HEK293 (cell line): ENCODE results near the gene ERBB4.
A peak's percentile ranks its signal among the peaks of the same experiment; 100 is the strongest.

ENCODE experiments used
- CTCF ChIA-PET: fragments of 350-600 bp; formaldehyde crosslinking; extraction: SDS; loops from one replicate; lab custom pipeline; 2021; ENCODE audit warnings: antibody characterized with exemption; lab: Yijun Ruan, JAX
- POLR2A ChIA-PET: fragments of 300-600 bp; formaldehyde crosslinking; extraction: SDS; loops from one replicate; lab custom pipeline; 2020; ENCODE audit warnings: antibody characterized with exemption, inconsistent platforms; lab: Yijun Ruan, JAX
- H3K27ac ChIP-seq: fragments of 200-500 bp; sonication (Bioruptor generic); 2 replicates; pipeline ENCODE4 v1.5.1; 2014; ENCODE audit warnings: low read depth, low read length, control low read depth, inconsistent platforms; ENCODE audit errors: extremely low read depth
- H3K36me3 ChIP-seq, 2 experiments: fragments of 200-500 bp in 1 of 2; sonication (Bioruptor generic) in 1 of 2; 1 replicate in 1 of 2; 2 replicates in 1 of 2; pipeline ENCODE4 v1.5.1; 2014 to 2017; ENCODE audit warnings: inconsistent platforms in 2 of 2, low read length in 2 of 2; ENCODE audit not compliant: control insufficient read depth in 2 of 2, insufficient read depth in 1 of 2
- H3K4me1 ChIP-seq: fragments of 200-500 bp; sonication (Bioruptor generic); 2 replicates; pipeline ENCODE4 v1.5.1; 2014; ENCODE audit warnings: mild to moderate bottlenecking, low read length, inconsistent platforms; ENCODE audit not compliant: control insufficient read depth, insufficient read depth
- H3K4me3 ChIP-seq: 2 replicates; pipeline ENCODE4 v1.5.1; 2011; ENCODE audit warnings: low read depth, mild to moderate bottlenecking, control low read depth, low read length, moderate library complexity
- H3K9me3 ChIP-seq: fragments of 200-500 bp; sonication (Bioruptor generic); 2 replicates; pipeline ENCODE4 v1.5.1; 2014; ENCODE audit warnings: low read depth, low read length, inconsistent platforms; ENCODE audit not compliant: control insufficient read depth, insufficient read depth
- BCL11B ChIP-seq: fragments of 450-650 bp; formaldehyde crosslinking; IDR thresholded peaks from 2 replicates; pipeline ENCODE4 v1.5.1; 2016; ENCODE audit warnings: low read depth, missing biosample characterization, missing genetic modification characterization
- BCL6B ChIP-seq: fragments of 450-650 bp; formaldehyde crosslinking; IDR thresholded peaks from 2 replicates; pipeline ENCODE4 v1.5.1; 2017; ENCODE audit warnings: missing biosample characterization, missing genetic modification characterization
- FEZF1 ChIP-seq: fragments of 450-650 bp; formaldehyde crosslinking; IDR thresholded peaks from 2 replicates; pipeline ENCODE4 v1.5.1; 2016; ENCODE audit warnings: missing biosample characterization, missing genetic modification characterization
- GFI1B ChIP-seq: fragments of 450-650 bp; formaldehyde crosslinking; IDR thresholded peaks from 2 replicates; pipeline ENCODE4 v1.5.1; 2016; ENCODE audit warnings: missing biosample characterization, missing genetic modification characterization
- PRDM6 ChIP-seq: fragments of 450-650 bp; formaldehyde crosslinking; IDR thresholded peaks from 2 replicates; pipeline ENCODE4 v1.5.1; 2017; ENCODE audit warnings: missing biosample characterization, missing genetic modification characterization
- SCRT2 ChIP-seq: fragments of 450-650 bp; formaldehyde crosslinking; IDR thresholded peaks from 2 replicates; pipeline ENCODE4 v1.5.1; 2016; ENCODE audit warnings: missing biosample characterization, missing genetic modification characterization
- TSHZ1 ChIP-seq: fragments of 450-650 bp; formaldehyde crosslinking; IDR thresholded peaks from 2 replicates; pipeline ENCODE4 v1.5.1; 2016; ENCODE audit warnings: missing biosample characterization, missing genetic modification characterization, borderline replicate concordance
- ZBTB44 ChIP-seq: fragments of 450-650 bp; IDR thresholded peaks from 2 replicates; pipeline ENCODE4 v1.5.1; 2018; ENCODE audit warnings: missing biosample characterization, mild to moderate bottlenecking, missing genetic modification characterization
- ZEB2 ChIP-seq: fragments of 450-650 bp; formaldehyde crosslinking; IDR thresholded peaks from 2 replicates; pipeline ENCODE4 v1.5.1; 2016; ENCODE audit warnings: missing biosample characterization, missing genetic modification characterization
- ZFP3 ChIP-seq: fragments of 450-650 bp; formaldehyde crosslinking; IDR thresholded peaks from 2 replicates; pipeline ENCODE4 v1.5.1; 2016; ENCODE audit warnings: low read depth, missing biosample characterization, missing genetic modification characterization
- ZFP37 ChIP-seq: fragments of 450-650 bp; formaldehyde crosslinking; IDR thresholded peaks from 2 replicates; pipeline ENCODE4 v1.5.1; 2016; ENCODE audit warnings: missing biosample characterization, missing genetic modification characterization
- ZNF175 ChIP-seq: fragments of 450-650 bp; formaldehyde crosslinking; IDR thresholded peaks from 2 replicates; pipeline ENCODE4 v1.5.1; 2016; ENCODE audit warnings: missing biosample characterization, missing genetic modification characterization
- ZNF211 ChIP-seq: fragments of 450-650 bp; formaldehyde crosslinking; IDR thresholded peaks from 2 replicates; pipeline ENCODE4 v1.5.1; 2016; ENCODE audit warnings: low read depth, missing biosample characterization, missing genetic modification characterization
- ZNF24 ChIP-seq: fragments of 450-650 bp; formaldehyde crosslinking; IDR thresholded peaks from 2 replicates; pipeline ENCODE4 v1.5.1; 2016; ENCODE audit warnings: missing biosample characterization, missing genetic modification characterization
- ZNF280C ChIP-seq: fragments of 450-650 bp; formaldehyde crosslinking; IDR thresholded peaks from 2 replicates; pipeline ENCODE4 v1.5.1; 2016; ENCODE audit warnings: missing biosample characterization, missing genetic modification characterization
- ZNF37A ChIP-seq: fragments of 450-650 bp; IDR thresholded peaks from 2 replicates; pipeline ENCODE4 v1.5.1; 2018; ENCODE audit warnings: missing biosample characterization, missing genetic modification characterization
- ZNF423 ChIP-seq: fragments of 450-650 bp; formaldehyde crosslinking; IDR thresholded peaks from 2 replicates; pipeline ENCODE4 v1.5.1; 2016; ENCODE audit warnings: missing biosample characterization, missing genetic modification characterization
- ZNF544 ChIP-seq: fragments of 450-650 bp; formaldehyde crosslinking; IDR thresholded peaks from 2 replicates; pipeline ENCODE4 v1.5.0; 2017; ENCODE audit warnings: missing biosample characterization, missing genetic modification characterization
- ZNF555 ChIP-seq: fragments of 450-650 bp; formaldehyde crosslinking; conservative IDR thresholded peaks from 2 replicates; pipeline ENCODE4 v1.5.1; 2017; ENCODE audit warnings: missing biosample characterization, mild to moderate bottlenecking, missing genetic modification characterization, inconsistent platforms
- ZNF596 ChIP-seq: fragments of 450-650 bp; IDR thresholded peaks from 2 replicates; pipeline ENCODE4 v1.5.0; 2018; ENCODE audit warnings: missing biosample characterization, mild to moderate bottlenecking, missing genetic modification characterization, moderate library complexity
- ZNF610 ChIP-seq: fragments of 450-650 bp; formaldehyde crosslinking; IDR thresholded peaks from 2 replicates; pipeline ENCODE4 v1.5.1; 2016; ENCODE audit warnings: missing biosample characterization, missing genetic modification characterization, borderline replicate concordance
- ZNF623 ChIP-seq: fragments of 450-650 bp; formaldehyde crosslinking; IDR thresholded peaks from 2 replicates; pipeline ENCODE4 v1.5.1; 2016; ENCODE audit warnings: missing biosample characterization, missing genetic modification characterization
- ZNF629 ChIP-seq: fragments of 450-650 bp; formaldehyde crosslinking; IDR thresholded peaks from 2 replicates; pipeline ENCODE4 v1.5.1; 2017; ENCODE audit warnings: missing biosample characterization, missing genetic modification characterization
- ZNF660 ChIP-seq: fragments of 450-650 bp; IDR thresholded peaks from 2 replicates; pipeline ENCODE4 v1.5.1; 2018; ENCODE audit warnings: missing biosample characterization, mild to moderate bottlenecking, missing genetic modification characterization
- ZNF776 ChIP-seq: fragments of 450-650 bp; formaldehyde crosslinking; IDR thresholded peaks from 2 replicates; pipeline ENCODE4 v1.5.0; 2017; ENCODE audit warnings: missing biosample characterization, missing genetic modification characterization, borderline replicate concordance
- ZNF785 ChIP-seq: fragments of 450-650 bp; formaldehyde crosslinking; IDR thresholded peaks from 2 replicates; pipeline ENCODE4 v1.5.1; 2016; ENCODE audit warnings: missing biosample characterization, missing genetic modification characterization
- ZXDB ChIP-seq: fragments of 450-650 bp; formaldehyde crosslinking; IDR thresholded peaks from 2 replicates; pipeline ENCODE4 v1.5.1; 2016; ENCODE audit warnings: missing biosample characterization, missing genetic modification characterization

The ERBB4 gene

GRCh38 chr2:212228743-212229171, 309.8 kb downstream of the ERBB4 start (continued):
- TF ChIP-seq ZNF280C (tag by site-specific recombination): no peak
- no peak for TF ChIP-seq ZFP3

- Histone ChIP-seq H3K4me1 (peaks cover 21% of the 10 kb centered on the region), H3K4me3 (no peak overlapping the region), H3K9me3 (no peaks in the 10 kb centered on the region), H3K27ac (no peak overlapping the region), H3K36me3 (no peaks in the 10 kb centered on the region)
- CTCF ChIA-PET: interaction anchor here (0.6 to 1.1 kb wide), 2 partner anchors 15 to 259 kb away, joined by 3 to 4 read pairs; no protein-coding TSS in a partner anchor
- POLR2A ChIA-PET: interaction anchor here (0.5 kb wide), 1 partner anchor 215 kb away, joined by 4 read pairs; no protein-coding TSS in a partner anchor
- peak; percentile 60 for TF ChIP-seq ZNF660 (tag by site-specific recombination)
- no peak for TF ChIP-seq ZNF544 (tag by site-specific recombination)
- peak; percentile 52; the same call in 1 of the 2 replicates for TF ChIP-seq FEZF1 (tag by site-specific recombination)
- TF ChIP-seq ZBTB44: peak; percentile 71
- no peak for TF ChIP-seq ZNF423 (tag by site-specific recombination)
- 0 out of 2 replicates have a peak, but pooled peaks have one; percentile 54 for TF ChIP-seq ZNF24 (tag by site-specific recombination)
- TF ChIP-seq GFI1B (tag by site-specific recombination): peak; percentile 69; the same call in 1 of the 2 replicates
- no peak for TF ChIP-seq ZNF211 (tag by site-specific recombination)
- peak; percentile 52; the same call in 1 of the 2 replicates for TF ChIP-seq ZNF629 (tag by site-specific recombination)
- TF ChIP-seq ZNF785 (tag by site-specific recombination): no peak
- no peak for TF ChIP-seq ZNF776 (tag by site-specific recombination)
- no peak for TF ChIP-seq BCL11B (tag by site-specific recombination)
- peak; percentile 54 for TF ChIP-seq ZEB2 (tag by site-specific recombination)
- TF ChIP-seq BCL6B (tag by site-specific recombination): peak; percentile 27; the same call in 1 of the 2 replicates
- TF ChIP-seq TSHZ1 (tag by site-specific recombination): 0 out of 2 replicates have a peak, but pooled peaks have one; percentile 22
- no peak for TF ChIP-seq ZNF623 (tag by site-specific recombination)
- no peak for TF ChIP-seq SCRT2 (tag by site-specific recombination)
- no peak for TF ChIP-seq ZNF175 (tag by site-specific recombination)
- TF ChIP-seq ZNF37A (tag by site-specific recombination): no peak
- no peak for TF ChIP-seq ZFP37 (tag by site-specific recombination)
- no peak for TF ChIP-seq ZNF555 (tag by site-specific recombination)
- TF ChIP-seq ZXDB: peak; percentile 36; the same call in 1 of the 2 replicates
- TF ChIP-seq ZNF610 (tag by site-specific recombination): no peak
- TF ChIP-seq ZNF596: no peak
- peak; percentile 87 for TF ChIP-seq PRDM6 (tag by site-specific recombination)
These were observed 310.8 kb downstream of the ERBB4 start for GRCh38 chr2:212227755-212228154.
